CD4-positive, alpha-beta memory T cell (primary cell): ENCODE data around the gene POT1. TPM values are rescaled to one million over a fixed set of nuclear protein-coding genes. Genes with fewer than 3 reads are reported as not detected.

Source experiments
- CTCF ChIA-PET: fragments of 350-600 bp; sonication (Branson Sonifier 250); formaldehyde crosslinking; loops from one replicate; lab custom pipeline; 2021; ENCODE audit warnings: inconsistent platforms; ENCODE audit not compliant: partially characterized antibody; lab: Charles Lee
- POLR2A ChIA-PET: fragments of 350-600 bp; sonication (Branson Sonifier 250); formaldehyde crosslinking; loops from one replicate; lab custom pipeline; 2021; ENCODE audit not compliant: partially characterized antibody; lab: Charles Lee
- DNase-seq, 5 donors: peaks; one replicate each; pipeline versions ENCODE4 v3.0.0 to v3.0.0-alpha.2; 2020 to 2022; ENCODE audit warnings: mixed read lengths in 1 of 5
- H3K27ac ChIP-seq: one replicate; pipeline ENCODE4 v1.7.0; 2013; ENCODE audit warnings: low read depth, low read length
- H3K27me3 ChIP-seq: 2 replicates; pipeline ENCODE4 v1.7.0; 2013; ENCODE audit warnings: mild to moderate bottlenecking, low read length, moderate library complexity; ENCODE audit not compliant: insufficient read depth
- H3K36me3 ChIP-seq: 2 replicates; pipeline ENCODE4 v1.7.0; 2013; ENCODE audit warnings: mild to moderate bottlenecking, low read length, moderate library complexity; ENCODE audit not compliant: insufficient read depth
- H3K4me1 ChIP-seq: 2 replicates; pipeline ENCODE4 v1.7.0; 2013; ENCODE audit warnings: mild to moderate bottlenecking, low read length, moderate library complexity; ENCODE audit not compliant: insufficient read depth
- H3K4me3 ChIP-seq, 2 donors: one replicate each; pipeline ENCODE4 v1.7.0; 2013; ENCODE audit warnings: low read length in 2 of 2, mild to moderate bottlenecking in 1 of 2
- H3K9me3 ChIP-seq, 2 donors: one replicate each; pipeline ENCODE4 v1.7.0; 2013; ENCODE audit warnings: low read length in 2 of 2, control low read depth in 1 of 2; ENCODE audit not compliant: control insufficient read depth in 1 of 2
- H3K27ac Mint-ChIP-seq, 7 donors: one replicate each; pipeline ENCODE4 v1.8.0; 2020 to 2021; ENCODE audit warnings: mixed read lengths in 7 of 7, mild to moderate bottlenecking in 6 of 7, inconsistent platforms in 3 of 7, moderate library complexity in 3 of 7
- H3K27me3 Mint-ChIP-seq, 2 donors: one replicate each; pipeline ENCODE4 v1.8.0; 2020 to 2021; ENCODE audit warnings: mixed read lengths in 2 of 2
- H3K36me3 Mint-ChIP-seq, 2 donors: one replicate each; pipeline ENCODE4 v1.8.0; 2020 to 2021; ENCODE audit warnings: mixed read lengths in 2 of 2, inconsistent platforms in 1 of 2, mild to moderate bottlenecking in 1 of 2
- H3K4me1 Mint-ChIP-seq, 4 donors: one replicate each; pipeline ENCODE4 v1.8.0; 2020 to 2021; ENCODE audit warnings: mixed read lengths in 4 of 4, mild to moderate bottlenecking in 1 of 4
- H3K4me3 Mint-ChIP-seq, 8 donors: one replicate each; pipeline ENCODE4 v1.8.0; 2020 to 2021; ENCODE audit warnings: mixed read lengths in 8 of 8, mild to moderate bottlenecking in 7 of 8, moderate library complexity in 6 of 8, inconsistent platforms in 3 of 8
- H3K9me3 Mint-ChIP-seq, 8 donors: one replicate each; pipeline ENCODE4 v1.8.0; 2020 to 2021; ENCODE audit warnings: mixed read lengths in 8 of 8, mild to moderate bottlenecking in 5 of 8, inconsistent platforms in 3 of 8, moderate library complexity in 1 of 8
- intact Hi-C: fragments of 100-400 bp; cut with micrococcal nuclease; formaldehyde crosslinking; loops from one replicate; pipeline ENCODE4 v1.15.1; 2023
- polyA plus RNA-seq, 2 donors: library from polyadenylated mRNA; unstranded; fragments of 300-500 nt; fragmentation: Illumina TruSeq; gene quantifications; one replicate each; pipeline ENCODE4 v1.2.3, GENCODE V29; 2021
- total RNA-seq, 2 experiments: library from RNA; stranded (reverse); gene quantifications; one replicate each; pipeline ENCODE4 v1.2.3, GENCODE V29; 2021

Gene POT1
- total and polyA plus RNA-seq, 4 experiments from 2014 or later, result 16.2 to 24.1 (median 21.3) TPM

- Histone ChIP-seq H3K27me3 (no peaks in the 10 kb centered on the region), H3K9me3 (no peaks in the 10 kb centered on the region), H3K4me1 (no peaks in the 10 kb centered on the region), H3K36me3 (no peaks in the 10 kb centered on the region), H3K4me3 (no peak overlapping the region), H3K27ac (no peak overlapping the region)
- H3K4me3 Mint-ChIP-seq, result no peak overlapping the region
- intact Hi-C loops, result no loop called here
- ChIA-PET POLR2A (no interaction called here), CTCF (no interaction called here)
- no peak overlapping the region for H3K27ac Mint-ChIP-seq
- H3K27me3 Mint-ChIP-seq, result peaks cover 6 to 7% of the 10 kb centered on the region in 2 donors
- DNase-seq, result no peak
- no peaks in the 10 kb centered on the region for H3K36me3 Mint-ChIP-seq
- H3K9me3 Mint-ChIP-seq, result peaks cover 0 to 2% (median 0%) of the 10 kb centered on the region in 8 donors
- H3K4me1 Mint-ChIP-seq, result no peaks in the 10 kb centered on the region
Observed at GRCh38 chr7:124779194-124779593, 150.4 kb downstream of the POT1 start.

- H3K27ac ChIP-seq, result no peak overlapping the region
- Mint-ChIP-seq H3K27ac (no peak overlapping the region), H3K4me1 (no peaks in the 10 kb centered on the region), H3K9me3 (peaks cover 0 to 2% (median 0%) of the 10 kb centered on the region in 8 donors), H3K36me3 (no peaks in the 10 kb centered on the region), H3K27me3 (peaks cover 8 to 10% of the 10 kb centered on the region in 2 donors), H3K4me3 (no peak overlapping the region)
- DNase-seq, result no peak
- ChIA-PET POLR2A (no interaction called here), CTCF (no interaction called here)
- no peaks in the 10 kb centered on the region for H3K9me3 ChIP-seq
- no peaks in the 10 kb centered on the region for H3K27me3 ChIP-seq
- H3K4me3 ChIP-seq, result no peak overlapping the region
- H3K4me1 ChIP-seq, result no peaks in the 10 kb centered on the region
- intact Hi-C loops, result no loop called here
- no peaks in the 10 kb centered on the region for H3K36me3 ChIP-seq
Observed at GRCh38 chr7:124777268-124777667, 152.4 kb downstream of the POT1 start.

- POLR2A ChIA-PET, result no interaction called here
- DNase-seq, result no peak
- Histone ChIP-seq H3K9me3 (no peaks in the 10 kb centered on the region), H3K27me3 (no peaks in the 10 kb centered on the region), H3K36me3 (no peaks in the 10 kb centered on the region), H3K4me3 (no peak overlapping the region), H3K4me1 (no peaks in the 10 kb centered on the region), H3K27ac (no peak overlapping the region)
- peaks cover 0 to 2% (median 0%) of the 10 kb centered on the region in 8 donors for H3K9me3 Mint-ChIP-seq
- no peaks in the 10 kb centered on the region for H3K4me1 Mint-ChIP-seq
- H3K27ac Mint-ChIP-seq, result no peak overlapping the region
- no peak overlapping the region for H3K4me3 Mint-ChIP-seq
- intact Hi-C loops, result no loop called here
- peaks cover 8 to 11% of the 10 kb centered on the region in 2 donors for H3K27me3 Mint-ChIP-seq
- no peaks in the 10 kb centered on the region for H3K36me3 Mint-ChIP-seq
- CTCF ChIA-PET, result no interaction called here
Observed at GRCh38 chr7:124776153-124776552, 153.5 kb downstream of the POT1 start.

DNA sequence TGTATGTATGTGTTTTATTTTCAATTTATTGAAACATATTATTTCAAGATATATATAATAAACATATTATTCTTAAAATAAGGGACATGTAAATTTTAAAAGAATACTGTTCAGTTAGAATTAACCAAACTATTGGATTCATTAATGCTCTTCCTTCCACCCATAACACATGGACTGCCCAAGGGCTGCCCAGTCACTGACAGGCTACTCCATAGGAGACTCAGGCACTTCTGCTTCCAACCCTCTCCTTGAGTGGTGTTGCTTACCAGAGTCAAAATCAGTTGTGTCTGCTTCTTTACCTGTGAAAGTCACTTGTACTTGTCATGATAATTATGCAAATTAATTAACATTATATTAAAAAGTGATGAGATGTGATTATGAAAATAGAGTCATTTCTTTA, 154.2 kb downstream of the POT1 start:
- Mint-ChIP-seq H3K9me3 (peaks cover 0 to 2% (median 0%) of the 10 kb centered on the region in 8 donors), H3K36me3 (no peaks in the 10 kb centered on the region), H3K27ac (no peak overlapping the region), H3K4me3 (no peak overlapping the region), H3K27me3 (peaks cover 8 to 11% of the 10 kb centered on the region in 2 donors), H3K4me1 (no peaks in the 10 kb centered on the region)
- DNase-seq, result no peak
- H3K36me3 ChIP-seq, result no peaks in the 10 kb centered on the region
- no peaks in the 10 kb centered on the region for H3K27me3 ChIP-seq
- no peaks in the 10 kb centered on the region for H3K9me3 ChIP-seq
- H3K27ac ChIP-seq, result no peak overlapping the region
- POLR2A ChIA-PET, result no interaction called here
- no peaks in the 10 kb centered on the region for H3K4me1 ChIP-seq
- CTCF ChIA-PET, result no interaction called here
- H3K4me3 ChIP-seq, result no peak overlapping the region
- intact Hi-C loops, result no loop called here

GRCh38 chr7:124773938-124774337, 155.7 kb downstream of the POT1 start:
- no peaks in the 10 kb centered on the region for H3K36me3 ChIP-seq

GRCh38 chr7:124773339-124773738, 156.3 kb downstream of the POT1 start:
- ChIA-PET CTCF (no interaction called here), POLR2A (no interaction called here)
- no peak for DNase-seq
- Histone ChIP-seq H3K9me3 (no peaks in the 10 kb centered on the region), H3K4me1 (no peaks in the 10 kb centered on the region), H3K27ac (no peak overlapping the region), H3K4me3 (no peak overlapping the region), H3K27me3 (no peaks in the 10 kb centered on the region), H3K36me3 (no peaks in the 10 kb centered on the region)
- Mint-ChIP-seq H3K4me1 (no peaks in the 10 kb centered on the region), H3K27me3 (peaks cover 5 to 11% of the 10 kb centered on the region in 2 donors), H3K36me3 (no peaks in the 10 kb centered on the region), H3K27ac (no peak overlapping the region), H3K9me3 (no peaks in the 10 kb centered on the region), H3K4me3 (no peak overlapping the region)
- intact Hi-C loops, result no loop called here

More at GRCh38 chr7:124773938-124774337, 155.7 kb downstream of the POT1 start:
- CTCF ChIA-PET, result no interaction called here
- Mint-ChIP-seq H3K4me1 (no peaks in the 10 kb centered on the region), H3K36me3 (no peaks in the 10 kb centered on the region), H3K27me3 (peaks cover 6 to 11% of the 10 kb centered on the region in 2 donors), H3K27ac (no peak overlapping the region), H3K9me3 (no peaks in the 10 kb centered on the region), H3K4me3 (no peak overlapping the region)
- POLR2A ChIA-PET, result no interaction called here
- Histone ChIP-seq H3K27ac (no peak overlapping the region), H3K4me1 (no peaks in the 10 kb centered on the region), H3K9me3 (no peaks in the 10 kb centered on the region), H3K27me3 (no peaks in the 10 kb centered on the region), H3K4me3 (no peak overlapping the region)
- no peak for DNase-seq
- intact Hi-C loops, result no loop called here

Other genes with a start within 250 kb of the POT1 start
- gene GPR37, start 164.0 kb downstream of the POT1 start, total RNA-seq, result not detected
- not detected for gene GPR37, start 164.0 kb downstream of the POT1 start, polyA plus RNA-seq